Hepatocyte (in vitro differentiated cells): ENCODE measurements around the gene FOXO6. TPM values are rescaled to one million over a fixed set of nuclear protein-coding genes. Genes with fewer than 3 reads are reported as not detected.

Experiments
- DNase-seq: peaks from one replicate; pipeline ENCODE4 v3.0.0-alpha.2; 2016; ENCODE audit warnings: low spot score
- H2AFZ ChIP-seq: fragments of 200-600 bp; sonication (generic); 2 replicates; pipeline ENCODE4 v1.6.0; 2016; ENCODE audit warnings: antibody characterized with exemption, mild to moderate bottlenecking
- H3K27ac ChIP-seq: fragments of 200-600 bp; sonication (generic); 2 replicates; pipeline ENCODE4 v1.5.1; 2016; ENCODE audit warnings: mild to moderate bottlenecking
- H3K27me3 ChIP-seq: fragments of 200-600 bp; sonication (generic); 2 replicates; pipeline ENCODE4 v1.6.1; 2016
- H3K36me3 ChIP-seq: fragments of 200-600 bp; sonication (generic); replicated peaks from 2 replicates; pipeline ENCODE4 v1.5.1; 2016; ENCODE audit warnings: low read depth; ENCODE audit not compliant: insufficient read depth
- H3K4me1 ChIP-seq: fragments of 200-600 bp; sonication (generic); 2 replicates; pipeline ENCODE4 v1.5.1; 2016; ENCODE audit warnings: mild to moderate bottlenecking, moderate library complexity; ENCODE audit not compliant: insufficient read depth
- H3K4me2 ChIP-seq: fragments of 200-600 bp; sonication (generic); 2 replicates; pipeline ENCODE4 v1.6.0; 2016
- H3K4me3 ChIP-seq: fragments of 200-600 bp; sonication (generic); 2 replicates; pipeline ENCODE4 v1.5.1; 2016; ENCODE audit warnings: mild to moderate bottlenecking
- H3K79me2 ChIP-seq: fragments of 200-600 bp; sonication (generic); 2 replicates; pipeline ENCODE4 v1.6.0; 2017; ENCODE audit warnings: mild to moderate bottlenecking
- H3K9me2 ChIP-seq: fragments of 200-600 bp; sonication (generic); replicated peaks from 2 replicates; pipeline ENCODE4 v1.6.0; 2017; ENCODE audit warnings: mild to moderate bottlenecking; ENCODE audit not compliant: insufficient read depth
- H3K9me3 ChIP-seq: fragments of 200-600 bp; sonication (generic); 2 replicates; pipeline ENCODE4 v1.5.1; 2016; ENCODE audit warnings: low read depth, mild to moderate bottlenecking
- H4K20me1 ChIP-seq: fragments of 200-600 bp; sonication (generic); 2 replicates; pipeline ENCODE4 v1.6.0; 2016; ENCODE audit warnings: mild to moderate bottlenecking; ENCODE audit not compliant: insufficient read depth, poor library complexity, severe bottlenecking
- CTCF ChIP-seq: fragments of 200-600 bp; sonication (generic); IDR thresholded peaks from 2 replicates; pipeline ENCODE4 v1.5.1; 2016; ENCODE audit warnings: antibody characterized with exemption, mild to moderate bottlenecking; ENCODE audit not compliant: poor library complexity
- EZH2 ChIP-seq: fragments of 200-600 bp; sonication (generic); IDR thresholded peaks from 2 replicates; pipeline ENCODE4 v1.6.1; 2016; ENCODE audit warnings: antibody characterized with exemption, mild to moderate bottlenecking, borderline replicate concordance
- EZH2phosphoT487 ChIP-seq: fragments of 200-600 bp; sonication (generic); IDR thresholded peaks from one replicate; pipeline ENCODE4 v1.6.1; 2018; ENCODE audit warnings: antibody characterized with exemption, mild to moderate bottlenecking, low read depth, moderate library complexity; ENCODE audit not compliant: unreplicated experiment, severe bottlenecking
- WGBS: methylation state at CpG from one replicate; pipeline ENCODE4 v1.1.6; 2016; ENCODE audit warnings: low lambda C conversion rate; ENCODE audit errors: missing lambda C conversion rate; 5-methylcytosine and 5-hydroxymethylcytosine counted together
- polyA plus RNA-seq: library from polyadenylated mRNA; unstranded; fragments of >200 nt; fragmentation: Nextera tagmentation; extraction: Ambion mirVana; gene quantifications from 2 replicates; pipeline ENCODE4 v1.2.1, GENCODE V29; 2016
- total RNA-seq: library from RNA; depleted of rRNA; stranded (reverse); fragments of >200 nt; gene quantifications from 2 replicates; pipeline ENCODE4 v1.2.3, GENCODE V29; 2014

Gene FOXO6
- total and polyA plus RNA-seq, 2 experiments from 2014 or later: 0.80 to 5.0 TPM

GRCh38 chr1:41397753-41398330 lies 36.6 kb downstream of the FOXO6 start:
- H3K9me2 ChIP-seq: no peaks in the 10 kb centered on the region
- H3K36me3 ChIP-seq: no peaks in the 10 kb centered on the region
- H3K4me1 ChIP-seq: peaks cover 26% of the 10 kb centered on the region
- no peak for TF ChIP-seq EZH2
- no peak for TF ChIP-seq EZH2phosphoT487
- TF ChIP-seq CTCF: no peak
- no peaks in the 10 kb centered on the region for H3K79me2 ChIP-seq
- no peak overlapping the region for H3K4me3 ChIP-seq
- no peak overlapping the region for H3K27ac ChIP-seq
- DNase-seq: no peak
- H3K27me3 ChIP-seq: no peaks in the 10 kb centered on the region
- no peak overlapping the region for H3K4me2 ChIP-seq
- H2AFZ ChIP-seq: no peak overlapping the region
- no peaks in the 10 kb centered on the region for H4K20me1 ChIP-seq
- 92% methylated on average over 3 of the region's 3 CpGs for WGBS
- no peaks in the 10 kb centered on the region for H3K9me3 ChIP-seq

GRCh38 chr1:41399145-41399795 lies 38.0 kb downstream of the FOXO6 start:
- Histone ChIP-seq H2AFZ (no peak overlapping the region), H4K20me1 (no peaks in the 10 kb centered on the region), H3K27me3 (peaks cover 3% of the 10 kb centered on the region), H3K4me1 (peaks cover 26% of the 10 kb centered on the region), H3K79me2 (no peaks in the 10 kb centered on the region), H3K9me3 (no peaks in the 10 kb centered on the region), H3K36me3 (no peaks in the 10 kb centered on the region), H3K4me2 (no peak overlapping the region), H3K27ac (peak overlapping the region; percentile 34), H3K4me3 (no peak overlapping the region), H3K9me2 (no peaks in the 10 kb centered on the region)
- DNase-seq: peak; percentile 32
- TF ChIP-seq EZH2: no peak
- TF ChIP-seq EZH2phosphoT487: no peak
- TF ChIP-seq CTCF: no peak
- WGBS: 47% methylated on average over 13 of the region's 13 CpGs

- H3K9me3 ChIP-seq: no peaks in the 10 kb centered on the region
- TF ChIP-seq EZH2 (no peak), EZH2phosphoT487 (no peak), CTCF (no peak)
- peaks cover 5% of the 10 kb centered on the region for H3K27me3 ChIP-seq
- H3K9me2 ChIP-seq: no peaks in the 10 kb centered on the region
- no peak overlapping the region for H3K4me2 ChIP-seq
- no peak overlapping the region for H3K4me3 ChIP-seq
- no peak overlapping the region for H2AFZ ChIP-seq
- H3K4me1 ChIP-seq: peaks cover 23% of the 10 kb centered on the region
- no peak for DNase-seq
- WGBS: 88% methylated on average over 3 of the region's 3 CpGs
- H4K20me1 ChIP-seq: no peaks in the 10 kb centered on the region
- no peak overlapping the region for H3K27ac ChIP-seq
- no peaks in the 10 kb centered on the region for H3K36me3 ChIP-seq
- no peaks in the 10 kb centered on the region for H3K79me2 ChIP-seq
Observed at GRCh38 chr1:41400225-41400624, 39.0 kb downstream of the FOXO6 start.
